ENCODE measurements around the gene SYCP1. TPM values are rescaled to one million over a fixed set of nuclear protein-coding genes. Genes with fewer than 3 reads are reported as not detected.

Gene SYCP1
- total and polyA plus RNA-seq, 10 of the 15 experiments (the other 5 are each of a cell fraction or from before 2014, with no cell fraction given): not detected

GRCh38 chr1:114854693-114855320 is at the start of gene SYCP1 (continued):
- no peak for TF ChIP-seq NFIC (IDR thresholded peaks at IDR 0.05; ENCODE audit: low read depth, low read length)
- no peak for TF ChIP-seq RFX5 (IDR thresholded peaks at IDR 0.05; ENCODE audit: low read depth, low read length)
- TF ChIP-seq RB1 (IDR thresholded peaks at IDR 0.05; ENCODE audit: borderline replicate concordance): no peak

- Histone ChIP-seq H3K79me2 (ENCODE audit: control insufficient read depth, insufficient read depth, low read length) (no peaks in the 10 kb centered on the region), H3K9ac (ENCODE audit: control insufficient read depth, insufficient read depth, low read length) (no peak overlapping the region), H3K36me3 (ENCODE audit: control insufficient read depth in 2 of 2, insufficient read depth in 2 of 2, low read length in 1 of 2) (no peaks in the 10 kb centered on the region), H3K4me3 (no peak overlapping the region), H3K27me3 (replicated peaks in 1 of 2; ENCODE audit: control insufficient read depth in 2 of 2, insufficient read depth in 2 of 2, low read length in 1 of 2) (no peaks in the 10 kb centered on the region), H4K20me1 (ENCODE audit: control insufficient read depth, insufficient read depth) (no peaks in the 10 kb centered on the region), H3K9me3 (replicated peaks; ENCODE audit: control insufficient read depth, insufficient read depth, low read length) (no peaks in the 10 kb centered on the region; the same call in 2 of the 3 replicates), H2AFZ (ENCODE audit: control insufficient read depth, low read depth, low read length) (no peak overlapping the region), H3K4me1 (ENCODE audit: control insufficient read depth, insufficient read depth, low read length) (no peaks in the 10 kb centered on the region), H3K4me2 (ENCODE audit: control insufficient read depth, insufficient read depth) (no peak overlapping the region), H3K27ac (ENCODE audit: control insufficient read depth, insufficient read depth) (no peak overlapping the region)
- in situ Hi-C loops (cut with MboI) (no loop called here), intact Hi-C loops (cut with micrococcal nuclease; ENCODE audit: unreplicated experiment) (no loop called here)
- SMC1A ChIA-PET (ENCODE audit: uncharacterized antibody, unreplicated experiment): no interaction called here
- no peak for FAIRE-seq
- POLR2A ChIA-PET: no interaction called here
- RAD21 ChIA-PET (ENCODE audit: unreplicated experiment): no interaction called here
- no TSS peak for BruUV-seq (replicated peaks)
- DNase-seq (ENCODE audit: low read depth, low spot score): no peak
- ATAC-seq: no peak
- WGBS (ENCODE audit: insufficient coverage, insufficient replicate concordance, low lambda C conversion rate, missing lambda C conversion rate): 33% methylated on average over 3 of the region's 3 CpGs
- CTCF ChIA-PET: no interaction called here
- TF ChIP-seq RAD21 (IDR thresholded peaks at IDR 0.05; ENCODE audit: insufficient read depth, low read depth, low read length): no peak
- no peak for TF ChIP-seq SMARCA5 (IDR thresholded peaks at IDR 0.05)
- no peak for TF ChIP-seq E4F1 (IDR thresholded peaks at IDR 0.05; ENCODE audit: borderline replicate concordance, partially characterized antibody)
- TF ChIP-seq MAX (IDR thresholded peaks at IDR 0.05; ENCODE audit: low read depth, low read length): no peak
- no peak for TF ChIP-seq IRF5 (IDR thresholded peaks at IDR 0.05; ENCODE audit: borderline replicate concordance)
- TF ChIP-seq CEBPZ (IDR thresholded peaks at IDR 0.05; ENCODE audit: low read depth, low read length): no peak
- TF ChIP-seq GABPA (IDR thresholded peaks at IDR 0.05; ENCODE audit: low read depth): no peak
- TF ChIP-seq SKIL (IDR thresholded peaks at IDR 0.05; ENCODE audit: low read depth, poor library complexity, severe bottlenecking): no peak
- TF ChIP-seq TCF3 (IDR thresholded peaks at IDR 0.05; ENCODE audit: borderline replicate concordance, insufficient read depth, low read depth, low read length): no peak
- TF ChIP-seq RFX5 (IDR thresholded peaks at IDR 0.05; ENCODE audit: low read depth, low read length): no peak
- no peak for TF ChIP-seq ZNF622 (IDR thresholded peaks at IDR 0.05)
These were observed 34.8 kb upstream of the SYCP1 start for GRCh38 chr1:114819869-114820268.
